SKM-1 (cell line): ENCODE data around the gene HNRNPA3.
A peak's percentile ranks its signal among the peaks of the same experiment; 100 is the strongest.
"Not testable (repeated sequence)": the region's sequence is repeated elsewhere in the genome, so short reads cannot be mapped to it uniquely, and the experiment has no call there.

ENCODE experiments used
- DNase-seq: peaks from one replicate; lab custom pipeline; 2025; ENCODE audit not compliant: unreplicated experiment; lab: John Stamatoyannopoulos, UW

The HNRNPA3 gene

DNA sequence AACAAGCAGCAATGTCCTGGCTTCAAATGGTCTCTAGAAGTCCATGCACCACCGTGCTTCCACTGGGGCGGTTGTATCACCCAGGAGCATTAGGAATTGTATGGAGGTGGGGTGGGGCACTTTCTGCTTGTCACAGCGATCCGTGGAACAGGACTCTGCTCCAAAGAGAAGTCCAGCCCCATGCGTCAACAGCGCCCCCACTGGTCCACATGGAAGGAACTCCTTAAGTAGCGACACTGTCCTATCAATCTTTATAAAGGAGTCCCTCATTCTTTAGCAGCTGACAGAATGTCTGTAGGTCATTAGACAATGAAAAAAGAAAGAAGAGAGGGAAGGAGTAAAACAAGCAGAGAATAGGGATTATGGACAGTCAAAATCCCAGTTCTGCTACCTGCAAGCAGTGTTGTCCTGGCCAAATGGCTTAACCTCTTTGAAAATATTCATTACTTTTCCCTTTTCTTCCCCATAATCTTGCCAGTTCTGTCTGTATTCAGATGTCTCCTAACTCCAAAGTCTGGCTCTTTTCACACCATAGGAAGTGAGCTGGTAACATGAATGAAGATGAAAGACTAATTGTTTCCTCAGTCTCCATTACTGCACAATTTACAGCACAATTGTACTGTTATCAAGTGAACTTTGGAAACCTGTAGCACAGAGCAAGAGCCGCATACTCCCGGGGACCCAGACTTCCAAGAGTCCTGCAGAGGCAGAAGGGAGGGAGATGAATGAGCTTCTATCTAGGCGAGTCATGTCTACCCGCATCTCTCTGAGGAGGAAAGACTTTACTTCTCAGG, 42.0 kb downstream of the HNRNPA3 start:
- DNase-seq = no peak

DNA sequence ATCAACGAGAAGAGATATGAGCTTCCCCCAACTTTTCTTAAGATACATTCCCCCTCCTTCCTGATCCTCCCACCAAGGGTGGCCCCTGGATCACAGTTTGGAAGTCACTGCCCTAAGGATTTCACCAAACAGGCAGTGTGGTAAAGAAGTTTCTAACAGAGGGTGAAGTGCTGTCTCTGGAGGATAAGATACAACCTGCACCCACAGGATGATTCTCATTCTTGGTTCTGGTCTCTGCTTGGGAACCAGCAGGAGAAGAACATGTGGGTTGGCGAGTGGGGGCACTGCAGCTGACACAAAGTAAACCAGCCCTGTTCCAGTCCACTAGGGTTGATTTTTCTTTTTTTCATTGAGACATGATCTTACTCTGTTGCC, 42.6 kb downstream of the HNRNPA3 start:
- DNase-seq = no peak

DNA sequence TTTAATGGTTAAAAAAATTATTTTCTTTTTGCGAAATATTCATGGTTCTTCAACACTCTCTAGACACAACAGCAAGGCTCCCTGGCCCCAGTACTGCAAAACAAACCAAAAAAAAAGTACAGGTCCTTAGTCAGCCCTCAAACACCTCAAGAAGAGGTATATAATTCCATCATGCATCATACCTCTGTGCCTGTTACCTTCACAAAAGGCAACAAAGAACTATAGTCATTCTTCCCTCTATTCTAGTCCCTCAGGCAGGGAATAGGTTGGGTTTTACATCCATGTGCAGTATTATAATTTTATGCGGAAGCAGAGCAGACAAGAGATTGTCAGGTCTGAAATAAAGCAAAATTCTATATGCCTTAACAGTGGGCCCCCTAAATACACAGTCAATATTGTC, 43.4 kb downstream of the HNRNPA3 start:
- DNase-seq = no peak

DNA sequence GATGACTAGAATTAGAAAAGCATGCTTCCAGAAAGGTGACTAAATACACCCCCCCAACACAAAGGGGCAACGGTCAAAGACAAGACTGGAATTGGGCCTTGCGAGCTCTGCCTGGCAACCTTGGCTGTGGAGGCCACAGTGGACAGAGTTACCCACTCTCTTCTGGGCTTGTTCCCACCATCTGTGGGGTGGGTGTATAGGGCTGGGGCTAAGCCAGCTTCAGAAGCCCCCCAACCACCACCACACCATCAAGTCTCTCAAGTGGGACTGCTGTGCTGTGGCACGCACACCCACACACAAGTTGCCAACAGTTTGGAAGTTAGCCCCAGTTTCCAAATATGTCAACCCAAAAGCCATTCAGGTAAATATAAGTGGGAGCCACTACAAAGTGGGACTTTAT, 44.1 kb downstream of the HNRNPA3 start:
- DNase-seq = no peak

DNA sequence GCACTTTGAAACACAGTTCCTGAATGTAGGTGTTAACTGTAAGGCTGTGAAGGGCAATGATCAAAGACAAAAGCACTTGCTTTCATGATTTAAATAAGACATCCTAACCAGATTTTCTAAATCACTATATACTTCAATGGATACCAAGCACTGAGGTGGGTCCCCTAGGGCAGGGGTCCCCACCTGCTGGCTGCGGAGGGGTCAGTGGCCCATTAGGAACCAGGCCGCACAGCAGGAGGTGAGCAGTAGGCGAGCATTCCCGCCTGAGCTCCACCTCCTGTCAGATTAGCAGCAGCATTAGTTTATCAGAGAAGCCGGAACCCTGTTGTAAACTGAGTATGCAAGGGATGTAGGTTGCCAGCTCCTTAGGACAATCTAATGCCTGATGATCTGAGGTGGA, 44.9 kb downstream of the HNRNPA3 start:
- DNase-seq = no peak

DNA sequence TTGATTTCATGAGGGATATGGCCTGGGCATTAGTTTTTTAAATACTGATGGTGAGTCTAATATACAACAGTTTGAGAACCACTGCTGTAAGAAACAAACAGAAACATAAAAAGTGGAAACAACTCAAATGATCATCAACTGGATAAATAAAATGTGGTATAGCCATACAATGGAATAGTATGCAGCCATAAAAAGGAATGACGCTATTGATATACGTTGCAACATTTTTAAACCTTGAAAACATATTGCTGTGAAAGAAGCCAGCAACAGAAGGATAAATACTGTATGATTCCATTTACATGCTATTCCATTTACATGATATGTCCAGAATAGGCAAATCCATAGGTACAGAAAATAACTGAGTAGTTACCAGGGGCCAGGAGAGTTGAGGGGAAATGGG, 45.5 kb downstream of the HNRNPA3 start:
- DNase-seq = no peak

DNA sequence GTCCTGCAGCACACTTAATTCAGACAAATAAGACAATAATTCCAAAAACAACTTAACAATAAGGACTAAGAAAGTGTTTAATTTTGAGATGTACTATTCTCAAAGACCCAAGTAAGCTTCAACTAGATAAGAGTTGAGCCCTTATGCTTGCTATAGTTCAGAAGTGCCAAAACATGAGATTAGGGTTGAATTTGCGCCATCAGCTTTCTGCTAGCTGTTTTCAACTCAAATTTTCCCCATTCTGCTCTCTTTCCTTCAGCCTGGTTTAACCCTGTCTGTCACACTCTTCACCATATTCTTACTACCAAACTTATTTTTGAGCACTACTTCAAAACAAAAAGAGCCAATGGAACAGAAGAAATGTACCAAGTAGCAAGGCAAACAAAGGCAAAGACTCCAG, 47.8 kb downstream of the HNRNPA3 start:
- no peak for DNase-seq

DNA sequence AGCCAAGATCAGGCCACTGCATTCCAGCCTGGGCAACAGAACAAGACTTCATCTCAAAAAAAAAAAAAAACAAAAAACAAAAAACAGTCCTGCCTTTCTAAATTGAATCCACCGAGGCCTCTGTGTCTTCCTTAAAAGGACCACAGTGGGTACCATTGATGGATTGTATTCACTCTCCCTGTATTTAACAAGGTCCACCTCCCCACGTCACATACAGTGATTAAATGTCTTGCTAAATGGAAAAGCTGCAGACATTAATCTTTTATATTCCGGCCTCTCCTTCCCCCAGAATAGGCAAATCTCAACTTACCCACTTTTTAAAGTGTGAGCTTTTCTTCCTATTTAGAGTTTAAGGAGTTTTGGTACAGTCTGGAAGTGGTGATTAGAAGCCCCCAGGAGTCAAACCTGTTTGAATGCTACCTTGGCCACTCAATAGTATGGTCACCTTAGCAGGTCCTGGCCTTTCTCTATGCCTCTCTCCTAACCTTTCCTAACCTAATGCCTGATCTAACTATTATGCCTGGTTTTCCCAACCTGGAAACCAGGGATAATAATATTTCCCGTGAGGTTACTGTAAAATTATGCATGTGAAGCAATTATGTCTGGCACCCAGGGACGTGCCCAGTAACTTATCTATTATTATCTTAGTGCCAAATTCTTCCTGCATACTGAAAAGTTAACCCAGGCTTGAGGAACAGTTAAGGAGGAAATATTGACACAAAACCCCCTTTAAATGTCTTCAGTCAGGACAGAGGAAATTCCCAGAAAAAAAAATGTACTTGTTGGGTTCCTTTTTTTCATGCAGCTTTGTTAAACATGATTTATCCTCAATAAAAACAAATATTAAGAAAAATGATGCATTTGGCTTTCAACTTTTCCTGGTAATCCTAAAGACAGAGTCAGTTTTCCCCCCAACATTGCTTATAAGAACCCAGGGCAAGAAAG, 48.8 kb downstream of the HNRNPA3 start:
- DNase-seq = no peak

DNA sequence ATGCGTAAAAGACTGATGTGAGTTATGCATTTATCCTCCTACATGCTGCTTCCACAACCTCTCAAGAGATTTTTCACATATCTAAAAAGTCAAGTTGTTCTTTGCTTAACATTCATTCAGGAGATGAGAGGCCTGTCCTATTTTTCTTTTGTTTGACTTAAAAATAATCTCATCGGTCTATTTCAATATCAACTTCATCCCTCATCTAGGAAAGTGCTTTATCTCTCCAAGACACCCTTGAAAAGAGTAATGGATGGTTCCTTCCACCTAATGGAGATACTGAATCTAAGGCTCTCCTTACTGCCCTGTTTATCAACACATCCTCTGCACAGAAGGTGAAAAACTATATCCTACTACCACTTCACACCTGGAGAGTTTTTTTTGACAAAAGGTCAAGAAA, 49.5 kb downstream of the HNRNPA3 start:
- DNase-seq = no peak

DNA sequence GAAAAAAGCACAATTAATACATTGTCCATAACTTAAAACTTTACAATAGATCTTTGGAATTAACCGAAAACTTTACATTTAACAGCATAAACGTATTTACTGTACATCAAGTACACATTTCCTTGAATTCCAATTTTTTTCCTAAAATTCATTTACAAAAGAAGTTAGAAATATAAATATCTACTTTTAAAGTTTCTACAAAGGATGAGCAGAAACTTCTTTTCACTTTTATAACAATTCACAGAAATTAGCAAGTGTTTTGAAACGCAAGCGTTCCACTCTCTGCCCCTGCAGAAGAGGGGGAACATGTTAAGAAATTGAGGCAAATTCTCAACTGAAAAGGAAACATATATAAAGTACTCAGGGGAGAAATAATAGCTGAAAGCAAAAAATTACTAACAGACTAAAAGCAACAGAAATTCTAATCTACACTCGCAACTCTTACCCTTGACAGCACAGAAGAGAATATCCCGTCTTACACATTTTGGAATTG, 50.4 kb downstream of the HNRNPA3 start:
- no peak for DNase-seq

DNA sequence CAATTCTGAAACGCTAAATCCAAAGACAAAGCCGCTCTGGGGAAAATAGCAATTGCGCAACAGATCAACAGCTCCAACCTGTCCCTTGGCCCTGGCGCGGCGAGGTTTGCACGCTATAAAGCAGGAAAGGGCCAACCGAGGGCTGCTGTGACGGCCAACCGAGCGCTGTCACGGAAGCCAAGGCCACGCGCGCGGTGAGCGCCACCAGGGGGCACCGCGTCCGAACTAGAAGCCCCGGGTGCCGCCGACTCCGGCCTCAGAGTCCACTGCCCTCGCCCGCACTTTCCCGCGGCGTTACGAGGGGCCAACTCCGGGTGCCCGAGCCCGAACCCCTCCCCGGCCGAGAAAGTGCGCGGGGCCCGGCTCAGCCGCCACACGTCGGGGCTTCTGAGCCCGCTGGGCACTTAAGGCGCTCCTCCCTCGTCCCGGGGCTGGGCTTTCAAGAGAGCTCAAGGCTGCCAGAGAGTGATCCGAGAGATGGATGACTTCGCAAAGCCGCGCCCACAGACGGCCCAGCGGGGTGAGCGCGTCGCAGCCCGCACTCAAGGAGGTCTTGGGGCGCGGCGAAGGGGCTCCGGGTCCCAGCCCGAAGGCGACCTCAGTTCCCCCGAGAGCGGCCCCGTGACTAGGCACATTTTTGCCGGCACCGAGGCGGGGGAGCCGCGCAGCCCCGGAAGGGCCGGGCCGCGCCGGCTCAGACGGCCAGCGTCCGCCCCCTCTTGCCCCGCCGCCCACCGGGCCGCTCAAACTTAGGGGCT, 51.0 kb downstream of the HNRNPA3 start:
- DNase-seq = peak; percentile 88

DNA sequence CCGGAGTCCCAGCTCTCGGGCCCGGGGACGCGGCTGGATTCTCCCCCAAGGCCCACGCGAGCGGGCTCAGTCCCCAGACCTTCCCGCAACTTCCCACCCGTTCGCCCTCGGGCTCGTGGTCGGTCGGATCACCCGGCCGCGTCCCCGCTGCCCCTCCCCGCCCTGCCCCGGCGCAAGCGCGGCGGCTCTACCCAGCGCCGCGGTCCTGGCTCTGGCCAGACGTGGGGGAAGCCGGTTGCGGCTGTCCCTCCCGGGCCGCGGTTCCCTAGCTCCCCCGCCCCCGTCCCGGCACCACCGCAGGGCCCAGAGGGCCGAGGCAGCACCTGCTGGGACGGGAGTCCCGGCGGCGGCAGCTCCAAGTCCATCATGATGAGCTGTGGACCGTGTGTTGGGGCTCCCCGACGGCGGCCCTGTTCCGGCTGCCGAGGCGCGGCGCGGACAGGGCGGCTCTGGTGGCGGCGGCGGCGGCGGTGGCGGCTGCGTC, 51.7 kb downstream of the HNRNPA3 start:
- DNase-seq = no peak

DNA sequence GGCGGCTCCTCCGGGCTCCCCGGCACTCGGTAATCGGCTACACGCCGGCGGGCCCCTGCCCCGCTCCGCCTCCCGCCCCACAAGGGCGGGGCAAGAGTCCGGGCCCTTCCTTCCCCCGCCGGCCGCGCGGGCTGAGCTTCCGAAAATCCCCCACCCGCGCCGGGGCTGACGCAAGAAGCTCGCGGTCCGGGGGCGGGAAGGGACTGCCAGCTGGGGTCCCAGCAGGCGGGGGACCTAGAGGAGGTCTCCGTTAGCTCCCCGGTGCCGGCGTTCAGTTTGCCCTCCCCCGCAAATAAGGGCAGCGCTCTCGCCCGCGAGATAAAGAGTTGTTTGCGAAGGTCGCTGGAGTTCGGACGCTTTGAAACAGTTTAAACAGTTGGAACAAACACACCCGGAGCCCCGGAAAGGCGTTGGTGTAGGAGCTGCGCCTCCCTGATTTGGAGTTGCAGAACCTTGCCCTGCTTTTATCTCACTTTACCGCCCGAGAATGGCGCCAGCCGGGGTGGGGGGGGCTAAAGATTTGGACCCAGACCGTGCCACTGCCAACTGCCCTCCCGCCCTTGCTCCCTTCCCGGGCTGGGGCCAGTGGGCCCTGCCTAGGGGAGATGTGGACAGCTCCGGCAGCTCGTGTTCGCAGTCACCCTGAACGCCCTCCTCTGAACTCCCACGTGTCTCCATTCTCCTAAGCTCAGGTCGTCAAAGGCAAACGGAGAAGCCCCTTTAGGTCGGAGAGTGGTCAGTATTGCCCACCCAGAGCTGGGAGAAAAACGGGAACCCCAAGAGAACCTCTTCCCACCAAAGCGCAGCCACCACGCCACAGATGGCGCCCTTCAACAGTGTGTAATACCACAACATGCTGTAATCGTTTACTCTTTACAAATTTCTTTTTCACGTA, 52.3 kb downstream of the HNRNPA3 start, which contains the start of gene NFE2L2:
NFE2L2 (minus strand) TSS at position 35 of the 895 bp plus-strand sequence. CDS start 151 bp downstream, outside the sequence.
- DNase-seq = peak; percentile 72

DNA sequence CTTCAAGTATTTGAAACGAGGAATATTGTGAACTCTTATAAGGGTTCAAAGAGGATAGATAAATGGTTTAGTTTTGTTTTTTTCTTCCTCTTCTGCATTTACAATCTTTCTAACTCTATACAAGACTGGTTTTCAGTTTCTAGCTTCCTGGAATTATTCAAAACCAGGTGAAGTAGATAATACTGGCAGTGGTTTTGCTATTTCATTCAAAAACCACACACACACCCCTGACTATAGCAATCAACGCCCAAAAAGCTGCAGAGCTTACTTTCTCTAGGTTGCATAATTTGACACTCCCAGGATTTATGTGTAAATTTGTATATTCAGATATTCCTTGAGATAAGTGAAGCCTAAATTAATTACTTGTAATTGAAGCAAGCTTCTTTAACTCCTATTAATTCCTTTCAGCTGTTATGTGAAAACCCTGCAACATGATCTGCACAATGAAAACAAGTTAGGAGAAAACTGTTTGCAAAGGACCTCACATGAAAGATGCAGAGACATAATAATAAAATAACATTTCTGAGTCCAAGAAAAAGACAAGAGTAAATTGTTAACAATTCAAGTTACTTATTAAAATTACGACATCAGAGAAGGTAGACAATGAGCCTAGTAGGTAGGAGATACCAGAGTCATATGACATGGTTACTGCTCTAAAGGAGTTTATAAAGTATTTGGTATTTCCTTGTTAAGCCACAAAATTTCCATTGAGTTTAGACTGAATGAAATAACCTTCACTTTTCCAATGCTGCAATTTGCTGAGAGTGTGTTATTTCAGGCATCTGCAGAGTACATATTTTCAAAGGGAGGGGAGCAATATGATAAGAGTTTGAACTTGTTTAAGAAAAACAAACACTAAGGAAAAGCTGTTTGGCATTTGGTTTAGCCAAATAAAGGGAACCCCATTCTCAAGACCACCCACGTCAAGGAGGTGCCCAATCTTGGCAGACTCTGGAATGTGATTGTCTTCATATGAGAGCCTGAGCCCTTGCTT, 53.5 kb downstream of the HNRNPA3 start:
- DNase-seq = peak; percentile 39

DNA sequence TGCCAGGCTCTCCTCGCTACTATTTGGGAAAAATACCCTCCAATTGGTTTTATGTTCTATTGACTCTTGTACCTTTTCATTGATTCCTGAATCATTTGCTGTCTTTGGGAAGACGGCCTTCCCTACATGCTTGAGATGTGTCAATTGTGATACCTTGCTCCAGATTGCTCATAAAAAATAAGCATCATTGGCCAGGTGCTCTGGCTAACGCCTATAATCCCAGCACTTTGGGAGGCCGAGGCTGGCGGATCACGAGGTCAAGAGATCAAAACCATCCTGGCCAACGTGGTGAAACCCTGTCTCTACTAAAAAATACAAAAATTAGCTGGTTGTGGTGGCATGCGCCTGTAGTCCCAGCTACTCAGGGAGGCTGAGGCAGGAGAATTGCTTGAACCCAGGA, 54.4 kb downstream of the HNRNPA3 start:
- DNase-seq = not testable (repeated sequence)

DNA sequence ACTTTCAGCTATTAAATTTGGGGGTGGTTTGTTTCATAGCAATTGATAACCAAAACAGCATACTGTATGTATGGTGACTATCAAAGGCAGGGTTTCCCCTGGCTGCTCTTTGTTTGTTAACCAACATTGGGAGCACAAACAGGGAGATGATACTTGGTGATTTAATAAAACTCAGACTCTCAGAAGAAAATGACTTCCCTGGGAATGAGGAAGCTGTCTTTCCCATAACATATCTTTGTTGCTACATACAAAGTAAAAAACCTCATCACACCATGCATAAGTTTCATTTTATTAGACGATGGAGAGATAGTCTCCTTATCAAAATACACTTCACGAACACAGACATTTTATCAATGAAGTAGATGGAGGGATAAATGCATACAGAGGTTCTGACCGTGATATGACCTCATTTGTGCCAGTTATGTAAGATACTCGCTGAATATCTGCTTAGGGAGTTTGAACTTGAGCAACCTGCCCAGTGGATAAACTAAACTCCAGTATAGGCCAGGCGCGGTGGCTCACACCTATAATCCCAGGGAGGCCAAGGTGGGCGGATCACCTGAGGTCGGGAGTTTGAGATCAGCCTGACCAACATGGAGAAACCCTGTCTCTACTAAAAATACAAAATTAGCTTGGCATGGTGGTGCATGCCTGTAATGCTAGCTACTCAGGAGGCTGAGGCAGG, 55.7 kb downstream of the HNRNPA3 start:
- no peak for DNase-seq

DNA sequence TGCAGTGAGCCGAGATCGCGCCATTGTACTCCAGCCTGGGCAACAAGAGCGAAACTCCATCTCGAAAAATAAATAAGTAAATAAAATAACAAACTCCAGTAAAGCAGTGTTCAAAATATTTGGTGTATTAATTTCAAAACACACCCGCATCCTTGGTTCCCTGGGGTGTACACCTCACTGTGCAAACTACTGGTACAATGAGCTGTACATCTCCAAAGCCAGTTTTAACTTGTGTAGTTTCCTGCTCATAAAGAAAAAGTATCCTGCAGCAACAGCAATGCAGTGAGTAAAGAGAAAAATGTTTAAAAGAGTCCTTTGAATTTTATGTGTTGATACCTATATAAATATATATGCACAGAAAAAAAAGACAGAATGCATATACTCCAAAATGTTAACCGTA, 56.3 kb downstream of the HNRNPA3 start:
- no peak for DNase-seq

DNA sequence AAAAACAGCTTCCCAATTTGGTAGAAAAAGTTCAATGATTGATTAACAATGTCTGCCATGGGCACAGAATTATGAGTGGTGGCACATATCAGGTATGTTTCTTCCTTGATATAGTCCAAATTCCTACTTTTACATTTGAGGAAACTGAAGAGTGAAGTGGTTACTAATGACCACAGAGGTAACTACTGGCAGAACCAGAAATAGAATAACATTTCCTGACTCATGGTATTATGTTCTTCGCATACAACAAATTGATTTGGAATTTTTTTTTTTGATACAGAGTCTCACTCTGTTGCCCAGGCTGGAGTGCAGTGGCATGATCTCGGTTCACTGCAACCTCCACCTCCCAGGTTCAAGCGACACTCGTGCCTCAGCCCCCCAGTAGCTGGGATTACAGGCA, 57.9 kb downstream of the HNRNPA3 start:
- no peak for DNase-seq
